HepG2 (cell line): ENCODE data around the gene RNF213. TPM values are rescaled to one million over a fixed set of nuclear protein-coding genes. Genes with fewer than 3 reads are reported as not detected.

Experiments used
- BHLHE40 ChIP-seq: IDR thresholded peaks from 2 replicates; pipeline ENCODE4 v1.6.1; 2011; ENCODE audit warnings: low read length, improper control_type of control experiment
- FOSL2 ChIP-seq: sonication (generic); formaldehyde crosslinking; IDR thresholded peaks from 2 replicates; pipeline ENCODE4 v1.4.0; 2020; ENCODE audit warnings: missing genetic modification reagents
- IRF1 ChIP-seq: sonication (generic); formaldehyde crosslinking; IDR thresholded peaks from 2 replicates; pipeline ENCODE4 v1.4.0; 2020; ENCODE audit warnings: low read depth, mild to moderate bottlenecking, missing genetic modification reagents
- IRF2 ChIP-seq: IDR thresholded peaks from 2 replicates; pipeline ENCODE4 v1.6.1; 2018; ENCODE audit warnings: missing genetic modification reagents, missing compliant biosample characterization
- JUN ChIP-seq: sonication (generic); formaldehyde crosslinking; IDR thresholded peaks from 2 replicates; pipeline ENCODE4 v1.4.0; 2020; ENCODE audit warnings: mild to moderate bottlenecking, missing genetic modification reagents
- MLX ChIP-seq: IDR thresholded peaks from 2 replicates; pipeline ENCODE4 v1.6.1; 2016
- MXD1 ChIP-seq: sonication (generic); formaldehyde crosslinking; IDR thresholded peaks from 2 replicates; pipeline ENCODE4 v1.4.0; 2020; ENCODE audit warnings: mild to moderate bottlenecking, missing genetic modification reagents
- RORA ChIP-seq: sonication (generic); formaldehyde crosslinking; IDR thresholded peaks from 2 replicates; pipeline ENCODE4 v1.5.0; 2020; ENCODE audit warnings: mild to moderate bottlenecking, missing genetic modification reagents, moderate library complexity
- SATB2 ChIP-seq: sonication (generic); formaldehyde crosslinking; IDR thresholded peaks from 2 replicates; pipeline ENCODE4 v1.5.0; 2020; ENCODE audit warnings: missing genetic modification reagents
- SCMH1 ChIP-seq: sonication (generic); formaldehyde crosslinking; IDR thresholded peaks from 2 replicates; pipeline ENCODE4 v1.9.0; 2021; ENCODE audit warnings: missing genetic modification reagents, mild to moderate bottlenecking, borderline replicate concordance
- SNAI1 ChIP-seq: sonication (generic); formaldehyde crosslinking; IDR thresholded peaks from 2 replicates; pipeline ENCODE4 v1.5.0; 2020; ENCODE audit warnings: mild to moderate bottlenecking, missing genetic modification reagents, borderline replicate concordance
- SP140L ChIP-seq: sonication (generic); formaldehyde crosslinking; IDR thresholded peaks from 2 replicates; pipeline ENCODE4 v1.4.0; 2020; ENCODE audit warnings: missing genetic modification reagents, borderline replicate concordance
- TCF12 ChIP-seq, 2 experiments: fragments of 450-650 bp in 1 of 2; sonication (generic) in 1 of 2; formaldehyde crosslinking in 1 of 2; IDR thresholded peaks; 2 replicates each; pipeline versions ENCODE4 v1.6.1 to v1.8.0; 2017 to 2022; ENCODE audit warnings: antibody characterized with exemption in 1 of 2, mild to moderate bottlenecking in 1 of 2, missing genetic modification reagents in 1 of 2, moderate library complexity in 1 of 2
- TEAD3 ChIP-seq: optimal IDR thresholded peaks from 2 replicates; pipeline ENCODE3; 2016; ENCODE audit warnings: borderline replicate concordance
- ZBTB38 ChIP-seq: sonication (generic); formaldehyde crosslinking; IDR thresholded peaks from 2 replicates; pipeline ENCODE4 v1.5.1; 2020; ENCODE audit warnings: mild to moderate bottlenecking, missing genetic modification reagents
- ZNF136 ChIP-seq: sonication (generic); formaldehyde crosslinking; IDR thresholded peaks from 2 replicates; pipeline ENCODE4 v1.8.1; 2022; ENCODE audit warnings: low read depth, mild to moderate bottlenecking, moderate library complexity, missing genetic modification reagents
- ZNF180 ChIP-seq: sonication (generic); formaldehyde crosslinking; IDR thresholded peaks from 2 replicates; pipeline ENCODE4 v1.4.0; 2020; ENCODE audit warnings: low read depth, missing genetic modification reagents, borderline replicate concordance
- ZNF235 ChIP-seq: sonication (generic); formaldehyde crosslinking; IDR thresholded peaks from 2 replicates; pipeline ENCODE4 v1.8.1; 2023; ENCODE audit warnings: mild to moderate bottlenecking, missing genetic modification reagents, borderline replicate concordance
- ZNF24 ChIP-seq: fragments of 450-650 bp; IDR thresholded peaks from 2 replicates; pipeline ENCODE4 v1.6.1; 2017; ENCODE audit warnings: antibody characterized with exemption, mild to moderate bottlenecking
- ZNF263 ChIP-seq: sonication (generic); formaldehyde crosslinking; IDR thresholded peaks from 2 replicates; pipeline ENCODE4 v1.4.0; 2020; ENCODE audit warnings: missing genetic modification reagents
- ZNF296 ChIP-seq: sonication (generic); formaldehyde crosslinking; conservative IDR thresholded peaks from 2 replicates; pipeline ENCODE4 v1.5.0; 2020; ENCODE audit warnings: mild to moderate bottlenecking, missing genetic modification reagents
- ZNF468 ChIP-seq: sonication (generic); formaldehyde crosslinking; IDR thresholded peaks from 2 replicates; pipeline ENCODE4 v1.8.0; 2022; ENCODE audit warnings: mild to moderate bottlenecking, moderate library complexity, missing genetic modification reagents
- ZNF512 ChIP-seq: sonication (generic); formaldehyde crosslinking; IDR thresholded peaks from 2 replicates; pipeline ENCODE4 v1.4.0; 2020; ENCODE audit warnings: mild to moderate bottlenecking, missing genetic modification reagents
- ZNF572 ChIP-seq: sonication (generic); formaldehyde crosslinking; IDR thresholded peaks from 2 replicates; pipeline ENCODE4 v1.5.1; 2020; ENCODE audit warnings: mild to moderate bottlenecking, missing genetic modification reagents
- ZNF660 ChIP-seq: sonication (generic); formaldehyde crosslinking; IDR thresholded peaks from 2 replicates; pipeline ENCODE4 v1.5.1; 2020; ENCODE audit warnings: mild to moderate bottlenecking, low read depth, missing genetic modification reagents, borderline replicate concordance
- ZNF761 ChIP-seq: sonication (generic); formaldehyde crosslinking; conservative IDR thresholded peaks from 2 replicates; pipeline ENCODE4 v1.4.0; 2020; ENCODE audit warnings: mild to moderate bottlenecking, missing genetic modification reagents
- ZNF816 ChIP-seq: sonication (generic); formaldehyde crosslinking; IDR thresholded peaks from 2 replicates; pipeline ENCODE4 v1.8.0; 2022; ENCODE audit warnings: missing genetic modification reagents, mild to moderate bottlenecking, borderline replicate concordance
- ZNF879 ChIP-seq: sonication (generic); formaldehyde crosslinking; IDR thresholded peaks from 2 replicates; pipeline ENCODE4 v1.8.1; 2023; ENCODE audit warnings: missing genetic modification reagents
- ZSCAN25 ChIP-seq: sonication (generic); formaldehyde crosslinking; IDR thresholded peaks from 2 replicates; pipeline ENCODE4 v1.8.0; 2022; ENCODE audit warnings: mild to moderate bottlenecking, missing genetic modification reagents
- polyA plus RNA-seq, 8 experiments: library from polyadenylated mRNA; depleted of rRNA in 3 of 8; stranded (reverse) in 7 of 8; unstranded in 1 of 8; fragments of >200 nt; fragmentation: Illumina TruSeq in 4 of 8; extraction: Trizol in 4 of 8; gene quantifications; 2 replicates each; pipeline versions ENCODE4 v1.2.1 to v1.2.3, GENCODE V29; 2011 to 2016; ENCODE audit warnings: low read depth in 4 of 8, missing spikeins in 1 of 8, mixed read lengths in 1 of 8; ENCODE audit not compliant: insufficient read depth in 1 of 8
- total RNA-seq, 5 experiments: library from RNA; depleted of rRNA; stranded (reverse); fragments of >200 nt; fragmentation: Illumina TruSeq; extraction: Trizol; gene quantifications; 2 replicates each; pipeline ENCODE4 v1.2.3, GENCODE V29; 2016; ENCODE audit warnings: low read depth in 1 of 5

Gene RNF213
- total and polyA plus RNA-seq, 2 of the 13 experiments (the other 11 are each of a cell fraction or from before 2014, with no cell fraction given), result 38.6 to 38.7 TPM

- TF ChIP-seq ZNF468 (CRISPR knock-in tag), result no peak
- TF ChIP-seq ZNF136 (CRISPR knock-in tag), result no peak
- no peak for TF ChIP-seq MLX (CRISPR knock-in tag)
- TF ChIP-seq ZNF235 (CRISPR knock-in tag), result peak; percentile 23; the same call in 1 of the 2 replicates
- no peak for TF ChIP-seq ZNF263 (CRISPR knock-in tag)
- no peak for TF ChIP-seq SATB2 (CRISPR knock-in tag)
- no peak for TF ChIP-seq ZNF296 (CRISPR knock-in tag)
- no peak for TF ChIP-seq ZBTB38 (CRISPR knock-in tag)
- TF ChIP-seq IRF2, result no peak
- no peak for TF ChIP-seq ZNF180 (CRISPR knock-in tag)
- no peak for TF ChIP-seq ZNF572
- TF ChIP-seq RORA (CRISPR knock-in tag), result no peak
- TF ChIP-seq ZNF512 (CRISPR knock-in tag), result no peak
- TF ChIP-seq IRF1 (CRISPR knock-in tag), result peak; percentile 64; the same call in 1 of the 2 replicates
- no peak for TF ChIP-seq ZNF24
- TF ChIP-seq ZSCAN25 (CRISPR knock-in tag), result no peak
- TF ChIP-seq BHLHE40, result 0 out of 2 replicates have a peak, but pooled peaks have one; percentile 15
- no peak for TF ChIP-seq ZNF761 (CRISPR knock-in tag)
- TF ChIP-seq SCMH1 (CRISPR knock-in tag), result no peak
- TF ChIP-seq TCF12 (IDR thresholded peaks at IDR 0.05), result no peak
- 0 out of 2 replicates have a peak, but pooled peaks have one; percentile 26 for TF ChIP-seq TCF12 (CRISPR knock-in tag; IDR thresholded peaks at IDR 0.05)
- no peak for TF ChIP-seq SNAI1 (CRISPR knock-in tag)
- peak; percentile 17; the same call in 1 of the 2 replicates for TF ChIP-seq MXD1 (CRISPR knock-in tag)
- no peak for TF ChIP-seq ZNF879 (CRISPR knock-in tag)
- no peak for TF ChIP-seq SP140L (CRISPR knock-in tag)
- no peak for TF ChIP-seq FOSL2 (CRISPR knock-in tag)
- TF ChIP-seq TEAD3 (CRISPR knock-in tag), result no peak
- no peak for TF ChIP-seq ZNF816
- TF ChIP-seq JUN, result no peak
- TF ChIP-seq ZNF660, result no peak
These were observed at the start of gene RNF213 (continued) for GRCh38 chr17:80260791-80261158.
